HepG2 (cell line): ENCODE data around the gene HAPLN1. TPM values are rescaled to one million over a fixed set of nuclear protein-coding genes. Genes with fewer than 3 reads are reported as not detected.
"Not testable (repeated sequence)": the region's sequence is repeated elsewhere in the genome, so short reads cannot be mapped to it uniquely, and the experiment has no call there.

Source experiments
- ATAC-seq: fragments of 200-7000 bp; cut with Tn5 transposase; 3 replicates; pipeline ENCODE4 v1.9.1; 2020; ENCODE audit warnings: mild to moderate bottlenecking, moderate library complexity
- BruUV-seq: library from RNA; stranded (reverse); fragments of 400-500 nt; replicated peaks from 2 replicates; lab custom pipeline; 2021; lab: Mats Ljungman, UMichigan
- CTCF ChIA-PET: fragments of 300-600 bp; formaldehyde crosslinking; extraction: SDS; loops from one replicate; lab custom pipeline; 2021; ENCODE audit warnings: low total read pairs, inconsistent platforms, low intra/inter-chr PET ratio; lab: Yijun Ruan, JAX
- POLR2A ChIA-PET: fragments of 350-600 bp; sonication (Branson Sonifier 250); formaldehyde crosslinking; loops from one replicate; lab custom pipeline; 2020; ENCODE audit warnings: antibody characterized with exemption, inconsistent platforms; lab: Yijun Ruan, JAX
- DNase-seq: peaks from one replicate; pipeline ENCODE4 v3.0.0-alpha.2; 2015; ENCODE audit warnings: low spot score
- FAIRE-seq: peaks from 3 replicates; lab custom pipeline; 2011; peaks lifted over from hg19 to GRCh38; lab: Jason Lieb, UNC
- H2AFZ ChIP-seq: one replicate; pipeline ENCODE4 v1.6.1; 2011; ENCODE audit warnings: low read length, inconsistent platforms
- H3K27ac ChIP-seq: fragments of 300-600 bp; 3 replicates; pipeline ENCODE4 v1.8.0; 2011; ENCODE audit warnings: mixed run types, mild to moderate bottlenecking, mixed read lengths, low read length, inconsistent platforms; ENCODE audit not compliant: insufficient read depth; ENCODE audit errors: extremely low read length
- H3K27me3 ChIP-seq, 2 experiments: fragments of 200-600 bp in 1 of 2; 2 replicates in 1 of 2; 3 replicates in 1 of 2; pipeline versions ENCODE4 v1.6.0 to v1.8.0; 2011; ENCODE audit warnings: low read length in 2 of 2, mild to moderate bottlenecking in 2 of 2, moderate library complexity in 2 of 2, inconsistent platforms in 1 of 2; ENCODE audit not compliant: insufficient read depth in 2 of 2, control insufficient read depth in 1 of 2
- H3K36me3 ChIP-seq, 2 experiments: fragments of 200-600 bp in 1 of 2; replicated peaks in 1 of 2; 2 replicates in 1 of 2; 3 replicates in 1 of 2; pipeline versions ENCODE4 v1.5.1 to v1.8.0; 2011; ENCODE audit warnings: low read length in 2 of 2, inconsistent platforms in 1 of 2; ENCODE audit not compliant: insufficient read depth in 2 of 2, control insufficient read depth in 1 of 2
- H3K4me1 ChIP-seq: 2 replicates; pipeline ENCODE4 v1.5.1; 2012; ENCODE audit warnings: low read length, inconsistent platforms; ENCODE audit not compliant: insufficient read depth
- H3K4me2 ChIP-seq: 2 replicates; pipeline ENCODE4 v1.6.0; 2011; ENCODE audit warnings: low read depth, low read length, inconsistent platforms
- H3K4me3 ChIP-seq, 3 experiments: fragments of 200-600 bp in 1 of 3; sonication (generic), shearing (Covaris generic) in 1 of 3; replicated peaks in 1 of 3; 2 replicates each; pipeline ENCODE4 v1.5.1; 2011 to 2016; ENCODE audit warnings: low read length in 3 of 3, inconsistent platforms in 2 of 3, low read depth in 2 of 3, mild to moderate bottlenecking in 2 of 3, control low read depth in 1 of 3, mixed read lengths in 1 of 3; ENCODE audit not compliant: insufficient read depth in 1 of 3
- H3K79me2 ChIP-seq: one replicate; pipeline ENCODE4 v1.6.1; 2011; ENCODE audit warnings: low read length, inconsistent platforms; ENCODE audit not compliant: insufficient read depth
- H3K9ac ChIP-seq: 2 replicates; pipeline ENCODE4 v1.6.0; 2011; ENCODE audit warnings: mild to moderate bottlenecking, low read depth, low read length, inconsistent platforms; ENCODE audit not compliant: insufficient read depth
- H3K9me3 ChIP-seq: 2 replicates; pipeline ENCODE4 v1.5.1; 2012; ENCODE audit warnings: mild to moderate bottlenecking, low read length
- H4K20me1 ChIP-seq: 2 replicates; pipeline ENCODE4 v1.6.0; 2011; ENCODE audit warnings: inconsistent platforms, mild to moderate bottlenecking, low read length, moderate library complexity; ENCODE audit not compliant: insufficient read depth
- ARNTL ChIP-seq: sonication (generic); formaldehyde crosslinking; IDR thresholded peaks from 2 replicates; pipeline ENCODE4 v1.4.0; 2020; ENCODE audit warnings: mild to moderate bottlenecking, missing genetic modification reagents
- ATF1 ChIP-seq: IDR thresholded peaks from 2 replicates; pipeline ENCODE4 v1.6.1; 2016; ENCODE audit warnings: mild to moderate bottlenecking, control low read depth
- ATF5 ChIP-seq: sonication (generic); formaldehyde crosslinking; IDR thresholded peaks from 2 replicates; pipeline ENCODE4 v1.4.0; 2020; ENCODE audit warnings: mild to moderate bottlenecking, low read depth, missing genetic modification reagents
- FOXC1 ChIP-seq: sonication (generic); formaldehyde crosslinking; IDR thresholded peaks from 2 replicates; pipeline ENCODE4 v1.8.0; 2022; ENCODE audit warnings: mild to moderate bottlenecking, missing genetic modification reagents, borderline replicate concordance
- KDM5B ChIP-seq: sonication (generic); formaldehyde crosslinking; IDR thresholded peaks from 2 replicates; pipeline ENCODE4 v1.4.0; 2020; ENCODE audit warnings: missing genetic modification reagents, mild to moderate bottlenecking, borderline replicate concordance
- MBNL3 ChIP-seq: fragments of 250-450 bp; sonication (Bioruptor Pico); conservative IDR thresholded peaks from 2 replicates; pipeline ENCODE4 v1.8.0; 2022; ENCODE audit warnings: mild to moderate bottlenecking, inconsistent platforms
- PAWR ChIP-seq: sonication (generic); formaldehyde crosslinking; IDR thresholded peaks from 2 replicates; pipeline ENCODE4 v1.4.0; 2020; ENCODE audit warnings: missing genetic modification reagents, mild to moderate bottlenecking, borderline replicate concordance
- PAX8 ChIP-seq: sonication (generic); formaldehyde crosslinking; IDR thresholded peaks from 2 replicates; pipeline ENCODE4 v1.8.0; 2022; ENCODE audit warnings: mild to moderate bottlenecking, missing genetic modification reagents, borderline replicate concordance
- SUZ12 ChIP-seq: fragments of 150-350 bp; IDR thresholded peaks from 2 replicates; pipeline ENCODE4 v1.6.1; 2014; ENCODE audit warnings: low read depth, low read length
- ZBTB20 ChIP-seq: sonication (generic); formaldehyde crosslinking; IDR thresholded peaks from 2 replicates; pipeline ENCODE4 v1.8.1; 2023; ENCODE audit warnings: missing genetic modification reagents, low read depth, mild to moderate bottlenecking, borderline replicate concordance
- ZNF292 ChIP-seq: sonication (generic); formaldehyde crosslinking; IDR thresholded peaks from 2 replicates; pipeline ENCODE4 v1.8.1; 2022; ENCODE audit warnings: mild to moderate bottlenecking, low read depth, missing genetic modification reagents, borderline replicate concordance
- WGBS: methylation state at CpG from one replicate; pipeline ENCODE4 v1.1.6; 2017; ENCODE audit warnings: low lambda C conversion rate; 5-methylcytosine and 5-hydroxymethylcytosine counted together
- in situ Hi-C: cut with HindIII; loops from 2 replicates; pipeline ENCODE4 v1.10.0; 2017; ENCODE audit warnings: low pct_unique_long_range_greater_than_20kb; ENCODE audit not compliant: extremely low pct_ligation_motif_present
- intact Hi-C: fragments of 100-400 bp; cut with micrococcal nuclease; formaldehyde crosslinking; loops from one replicate; pipeline ENCODE4 v1.10.0; 2022; ENCODE audit not compliant: unreplicated experiment
- polyA plus RNA-seq, 8 experiments: library from polyadenylated mRNA; depleted of rRNA in 3 of 8; stranded (reverse) in 7 of 8; unstranded in 1 of 8; fragments of >200 nt; fragmentation: Illumina TruSeq in 4 of 8; extraction: Trizol in 4 of 8; gene quantifications; 2 replicates each; pipeline versions ENCODE4 v1.2.1 to v1.2.3, GENCODE V29; 2011 to 2016; ENCODE audit warnings: low read depth in 4 of 8, missing spikeins in 1 of 8, mixed read lengths in 1 of 8; ENCODE audit not compliant: insufficient read depth in 1 of 8
- total RNA-seq, 5 experiments: library from RNA; depleted of rRNA; stranded (reverse); fragments of >200 nt; fragmentation: Illumina TruSeq; extraction: Trizol; gene quantifications; 2 replicates each; pipeline ENCODE4 v1.2.3, GENCODE V29; 2016; ENCODE audit warnings: low read depth in 1 of 5
- TF ChIP-seq, protein P1 (sequence below): sonication (generic); formaldehyde crosslinking; IDR thresholded peaks from 2 replicates; pipeline ENCODE4 v1.4.0; 2020; ENCODE audit warnings: low read depth, mild to moderate bottlenecking, missing genetic modification reagents
- TF ChIP-seq, protein P2 (sequence below): sonication (generic); formaldehyde crosslinking; IDR thresholded peaks from 2 replicates; pipeline ENCODE4 v1.4.0; 2020; ENCODE audit warnings: mild to moderate bottlenecking, missing genetic modification reagents, borderline replicate concordance
- TF ChIP-seq, protein P3 (sequence below): sonication (generic); formaldehyde crosslinking; IDR thresholded peaks from 2 replicates; pipeline ENCODE4 v1.5.0; 2020; ENCODE audit warnings: missing genetic modification reagents, mild to moderate bottlenecking, borderline replicate concordance

The HAPLN1 gene
- total and polyA plus RNA-seq, 2 of the 13 experiments (the other 11 are each of a cell fraction or from before 2014, with no cell fraction given): not detected

- in situ Hi-C loops, FAIRE-seq, POLR2A ChIA-PET: not testable (repeated sequence)
Measured at GRCh38 chr5:83735058-83735457, 14.4 kb upstream of the HAPLN1 start.

GRCh38 chr5:83731638-83732037 is 11.0 kb upstream of the HAPLN1 start:
- Histone ChIP-seq H3K9me3 (no peaks in the 10 kb centered on the region), H2AFZ (no peak overlapping the region), H3K9ac (no peak overlapping the region), H3K27me3 (no peaks in the 10 kb centered on the region; a peak in 1 of 5 replicates), H3K36me3 (no peaks in the 10 kb centered on the region), H3K27ac (no peak overlapping the region), H3K4me3 (no peak overlapping the region), H4K20me1 (no peaks in the 10 kb centered on the region), H3K4me2 (no peak overlapping the region), H3K79me2 (no peaks in the 10 kb centered on the region), H3K4me1 (peaks cover 24% of the 10 kb centered on the region)
- no TSS peak for BruUV-seq
- intact Hi-C loops: no loop called here
- CTCF ChIA-PET: no interaction called here
- no peak for FAIRE-seq
- in situ Hi-C loops: no loop called here
- POLR2A ChIA-PET: no interaction called here
- 18% methylated on average over 2 of the region's 2 CpGs for WGBS
- ATAC-seq: no peak
- no peak for DNase-seq
- TF ChIP-seq, protein P1, sequence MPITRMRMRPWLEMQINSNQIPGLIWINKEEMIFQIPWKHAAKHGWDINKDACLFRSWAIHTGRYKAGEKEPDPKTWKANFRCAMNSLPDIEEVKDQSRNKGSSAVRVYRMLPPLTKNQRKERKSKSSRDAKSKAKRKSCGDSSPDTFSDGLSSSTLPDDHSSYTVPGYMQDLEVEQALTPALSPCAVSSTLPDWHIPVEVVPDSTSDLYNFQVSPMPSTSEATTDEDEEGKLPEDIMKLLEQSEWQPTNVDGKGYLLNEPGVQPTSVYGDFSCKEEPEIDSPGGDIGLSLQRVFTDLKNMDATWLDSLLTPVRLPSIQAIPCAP (CRISPR knock-in tag): no peak
- TF ChIP-seq ZNF292 (CRISPR knock-in tag): no peak
- TF ChIP-seq, protein P2, sequence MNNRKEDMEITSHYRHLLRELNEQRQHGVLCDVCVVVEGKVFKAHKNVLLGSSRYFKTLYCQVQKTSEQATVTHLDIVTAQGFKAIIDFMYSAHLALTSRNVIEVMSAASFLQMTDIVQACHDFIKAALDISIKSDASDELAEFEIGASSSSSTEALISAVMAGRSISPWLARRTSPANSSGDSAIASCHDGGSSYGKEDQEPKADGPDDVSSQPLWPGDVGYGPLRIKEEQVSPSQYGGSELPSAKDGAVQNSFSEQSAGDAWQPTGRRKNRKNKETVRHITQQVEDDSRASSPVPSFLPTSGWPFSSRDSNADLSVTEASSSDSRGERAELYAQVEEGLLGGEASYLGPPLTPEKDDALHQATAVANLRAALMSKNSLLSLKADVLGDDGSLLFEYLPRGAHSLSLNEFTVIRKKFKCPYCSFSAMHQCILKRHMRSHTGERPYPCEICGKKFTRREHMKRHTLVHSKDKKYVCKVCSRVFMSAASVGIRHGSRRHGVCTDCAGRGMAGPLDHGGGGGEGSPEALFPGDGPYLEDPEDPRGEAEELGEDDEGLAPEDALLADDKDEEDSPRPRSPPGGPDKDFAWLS (CRISPR knock-in tag): no peak
- TF ChIP-seq MBNL3: no peak
- TF ChIP-seq PAX8 (CRISPR knock-in tag): no peak
- TF ChIP-seq KDM5B: no peak
- TF ChIP-seq ZBTB20 (CRISPR knock-in tag): no peak
- no peak for TF ChIP-seq PAWR (CRISPR knock-in tag)
- no peak for TF ChIP-seq SUZ12
- TF ChIP-seq, protein P3, sequence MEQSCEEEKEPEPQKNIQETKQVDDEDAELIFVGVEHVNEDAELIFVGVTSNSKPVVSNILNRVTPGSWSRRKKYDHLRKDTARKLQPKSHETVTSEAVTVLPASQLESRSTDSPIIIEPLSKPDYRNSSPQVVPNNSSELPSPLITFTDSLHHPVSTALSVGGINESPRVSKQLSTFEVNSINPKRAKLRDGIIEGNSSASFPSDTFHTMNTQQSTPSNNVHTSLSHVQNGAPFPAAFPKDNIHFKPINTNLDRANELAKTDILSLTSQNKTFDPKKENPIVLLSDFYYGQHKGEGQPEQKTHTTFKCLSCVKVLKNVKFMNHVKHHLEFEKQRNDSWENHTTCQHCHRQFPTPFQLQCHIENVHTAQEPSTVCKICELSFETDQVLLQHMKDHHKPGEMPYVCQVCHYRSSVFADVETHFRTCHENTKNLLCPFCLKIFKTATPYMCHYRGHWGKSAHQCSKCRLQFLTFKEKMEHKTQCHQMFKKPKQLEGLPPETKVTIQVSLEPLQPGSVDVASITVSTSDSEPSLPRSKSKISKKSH (CRISPR knock-in tag): no peak
- TF ChIP-seq ATF5: no peak
- TF ChIP-seq ARNTL (CRISPR knock-in tag): no peak
- TF ChIP-seq FOXC1 (CRISPR knock-in tag): no peak
- no peak for TF ChIP-seq ATF1 (CRISPR knock-in tag)

More at GRCh38 chr5:83735058-83735457, 14.4 kb upstream of the HAPLN1 start:
- H2AFZ ChIP-seq, H4K20me1 ChIP-seq, H3K36me3 ChIP-seq, H3K4me2 ChIP-seq, CTCF ChIA-PET, H3K4me3 ChIP-seq, H3K9me3 ChIP-seq, DNase-seq, H3K27ac ChIP-seq, intact Hi-C loops, ATAC-seq, H3K27me3 ChIP-seq, H3K9ac ChIP-seq, BruUV-seq, H3K79me2 ChIP-seq: not testable (repeated sequence)
- peaks cover 14% of the 10 kb centered on the region; the same call in 1 of the 2 replicates for H3K4me1 ChIP-seq
